Measurements from ENCODE around the gene MAGEB16.

DNA sequence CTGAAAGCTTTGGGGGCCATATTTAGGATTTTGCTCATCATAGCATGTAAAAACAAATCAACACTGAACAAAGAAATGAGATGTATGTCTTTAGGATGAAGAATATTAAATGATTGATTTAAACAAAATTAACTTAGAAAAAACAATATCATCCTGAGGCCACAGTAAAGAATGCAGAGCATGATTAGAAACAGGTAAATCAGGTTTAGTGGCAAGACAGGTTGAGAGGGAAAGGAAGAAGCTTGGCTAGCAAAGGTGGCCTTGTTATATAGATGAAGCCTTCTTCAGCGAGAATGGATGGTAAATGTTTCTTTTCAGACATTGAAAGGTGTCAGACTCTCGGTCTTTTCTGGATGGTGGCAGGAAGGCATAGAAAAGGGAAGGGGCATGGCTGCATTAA lies 11.9 kb upstream of the MAGEB16 start:
- no peak for TF ChIP-seq FOXM1 (IDR thresholded peaks at IDR 0.05; ENCODE audit: borderline replicate concordance, low read depth)
- no peak for TF ChIP-seq TAF1 (IDR thresholded peaks at IDR 0.05; ENCODE audit: low read depth)
- no peak for TF ChIP-seq EP300 (IDR thresholded peaks at IDR 0.05; ENCODE audit: borderline replicate concordance)
- TF ChIP-seq TCF12 (IDR thresholded peaks at IDR 0.05; ENCODE audit: low read depth), result no peak
- no peak for TF ChIP-seq REST (IDR thresholded peaks at IDR 0.05; ENCODE audit: low read depth)
- TF ChIP-seq, protein P1, sequence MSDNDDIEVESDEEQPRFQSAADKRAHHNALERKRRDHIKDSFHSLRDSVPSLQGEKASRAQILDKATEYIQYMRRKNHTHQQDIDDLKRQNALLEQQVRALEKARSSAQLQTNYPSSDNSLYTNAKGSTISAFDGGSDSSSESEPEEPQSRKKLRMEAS (IDR thresholded peaks at IDR 0.05), result no peak
- TF ChIP-seq YY1 (IDR thresholded peaks at IDR 0.05; ENCODE audit: low read depth), result no peak
- no peak for TF ChIP-seq CEBPB (IDR thresholded peaks at IDR 0.05)
- TF ChIP-seq TEAD4 (IDR thresholded peaks at IDR 0.05), result no peak

Data from Ishikawa (cell line).